Measurements from ENCODE around the gene CR1. TPM values are rescaled to one million over a fixed set of nuclear protein-coding genes. Genes with fewer than 3 reads are reported as not detected.

Gene CR1
- total and polyA plus RNA-seq, 8 donors, result 0.44 to 8.0 (median 1.4) TPM

GRCh38 chr1:207504438-207504837 is 8.5 kb downstream of the CR1 start:
- Histone ChIP-seq H3K4me3 (no peak overlapping the region), H3K4me1 (no peaks in the 10 kb centered on the region), H3K36me3 (no peaks in the 10 kb centered on the region), H3K27ac (no peak overlapping the region), H3K27me3 (peaks cover 0 to 39% (median 0%) of the 10 kb centered on the region in 3 donors), H3K9me3 (no peaks in the 10 kb centered on the region)
- no peak for TF ChIP-seq POLR2AphosphoS5 (IDR thresholded peaks at IDR 0.05)
- TF ChIP-seq POLR2A (IDR thresholded peaks at IDR 0.05), result no peak
- no peak for TF ChIP-seq EP300 (IDR thresholded peaks at IDR 0.05)
- no peak for TF ChIP-seq CTCF (IDR thresholded peaks at IDR 0.05)
- no peak for DNase-seq
- intact Hi-C loops (cut with DNase I; ENCODE audit: low total_unique reads), result no loop called here

GRCh38 chr1:207510444-207510843 is 14.5 kb downstream of the CR1 start:
- intact Hi-C loops (cut with DNase I; ENCODE audit: low total_unique reads), result no loop called here
- Histone ChIP-seq H3K27me3 (peaks cover 0 to 2% (median 0%) of the 10 kb centered on the region in 3 donors), H3K4me1 (no peaks in the 10 kb centered on the region), H3K9me3 (no peaks in the 10 kb centered on the region), H3K36me3 (no peaks in the 10 kb centered on the region), H3K4me3 (no peak overlapping the region), H3K27ac (no peak overlapping the region)
- no peak for DNase-seq
- 56 to 82% (median 71%) methylated on average over 1 of the region's 1 CpG for WGBS, 5 donors
- TF ChIP-seq EP300 (IDR thresholded peaks at IDR 0.05) (no peak), CTCF (IDR thresholded peaks at IDR 0.05) (no peak)

GRCh38 chr1:207514890-207515289 is 18.9 kb downstream of the CR1 start:
- H3K4me1 ChIP-seq, result no peaks in the 10 kb centered on the region
- H3K4me3 ChIP-seq, result no peak overlapping the region
- 86 to 95% (median 93%) methylated on average over 13 of the region's 13 CpGs for WGBS, 5 donors
- no peaks in the 10 kb centered on the region for H3K9me3 ChIP-seq
- no peaks in the 10 kb centered on the region for H3K27me3 ChIP-seq
- no peaks in the 10 kb centered on the region for H3K36me3 ChIP-seq
- intact Hi-C loops (cut with DNase I; ENCODE audit: low total_unique reads), result no loop called here
- no peak overlapping the region for H3K27ac ChIP-seq
- DNase-seq, result no peak
- TF ChIP-seq CTCF (IDR thresholded peaks at IDR 0.05) (no peak), EP300 (IDR thresholded peaks at IDR 0.05) (no peak), POLR2A (IDR thresholded peaks at IDR 0.05) (no peak), POLR2AphosphoS5 (IDR thresholded peaks at IDR 0.05) (no peak)

- no peaks in the 10 kb centered on the region for H3K9me3 ChIP-seq
- no peak for TF ChIP-seq POLR2A (IDR thresholded peaks at IDR 0.05)
- TF ChIP-seq CTCF (IDR thresholded peaks at IDR 0.05), result no peak
- no peak for TF ChIP-seq EP300 (IDR thresholded peaks at IDR 0.05)
- TF ChIP-seq POLR2AphosphoS5 (IDR thresholded peaks at IDR 0.05), result no peak
- H3K27ac ChIP-seq, result no peak overlapping the region
- no peaks in the 10 kb centered on the region for H3K4me1 ChIP-seq
- H3K36me3 ChIP-seq, result no peaks in the 10 kb centered on the region
- no peak overlapping the region for H3K4me3 ChIP-seq
- DNase-seq, result no peak
- H3K27me3 ChIP-seq, result no peaks in the 10 kb centered on the region
- intact Hi-C loops (cut with DNase I; ENCODE audit: low total_unique reads), result no loop called here
Observed at GRCh38 chr1:207516729-207517128, 20.8 kb downstream of the CR1 start.
